Esophagus squamous epithelium (tissue), 4 donors: ENCODE measurements around the gene CNTNAP3B.
"Not testable (repeated sequence)": the region's sequence is repeated elsewhere in the genome, so short reads cannot be mapped to it uniquely, and the experiment has no call there.

ENCODE experiments used
- CTCF ChIP-seq, 6 experiments: fragments of 450-650 bp in 4 of 6; fragments of 200-600 bp in 2 of 6; sonication (generic) in 2 of 6; IDR thresholded peaks; one replicate each; pipeline ENCODE4 v1.5.1; 2016 to 2019; ENCODE audit warnings: antibody characterized with exemption in 6 of 6, mild to moderate bottlenecking in 4 of 6, moderate library complexity in 4 of 6
- POLR2A ChIP-seq, 4 donors: fragments of 450-650 bp; IDR thresholded peaks; one replicate each; pipeline ENCODE4 v1.6.1; 2017; ENCODE audit warnings: antibody characterized with exemption in 4 of 4, mild to moderate bottlenecking in 4 of 4, moderate library complexity in 3 of 4

GRCh38 chr9:41935727-41936126 lies 193.5 kb downstream of the CNTNAP3B start:
- not testable (repeated sequence) for TF ChIP-seq CTCF, POLR2A (IDR thresholded peaks at IDR 0.05)
